Activated T-cell treated with anti-CD3 and anti-CD28 coated beads for 1 hour (primary cell): ENCODE results near the gene UBE2E2.

ENCODE experiments used
- DNase-seq: peaks from one replicate; pipeline ENCODE4 v3.0.0-alpha.2; 2020; ENCODE audit warnings: low read depth

UBE2E2 gene

DNA sequence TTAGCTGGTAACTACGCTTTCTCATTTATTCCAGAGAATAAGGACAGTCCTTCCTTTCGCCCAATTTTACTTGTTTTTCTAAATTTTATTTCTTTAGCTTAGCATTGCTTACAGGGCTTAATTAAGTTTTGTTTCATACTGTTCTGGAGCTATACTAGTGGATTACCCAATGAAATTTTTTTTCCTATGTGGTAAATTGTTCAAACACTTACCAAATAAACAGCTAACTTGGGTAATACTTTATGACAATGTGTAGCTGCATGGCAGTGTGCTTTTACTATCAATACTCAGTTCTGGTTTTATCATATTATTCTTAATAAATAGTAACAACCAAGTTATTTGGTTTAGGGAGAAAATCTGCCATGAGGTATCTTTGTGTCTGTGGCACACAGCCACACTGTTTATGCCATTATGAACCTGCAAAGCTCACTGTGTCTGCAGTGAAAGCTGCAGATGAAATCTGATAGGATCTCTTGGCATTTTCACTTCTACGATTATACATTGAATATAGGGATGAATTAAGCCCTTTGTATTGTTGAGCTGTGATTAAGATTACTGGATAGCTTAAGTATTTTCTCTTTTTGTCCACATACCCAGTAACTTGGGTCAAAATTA is 37.2 kb downstream of the UBE2E2 start:
- DNase-seq, result no peak

- no peak for DNase-seq
These were observed 38.1 kb downstream of the UBE2E2 start for GRCh38 chr3:23241256-23241655.

DNA sequence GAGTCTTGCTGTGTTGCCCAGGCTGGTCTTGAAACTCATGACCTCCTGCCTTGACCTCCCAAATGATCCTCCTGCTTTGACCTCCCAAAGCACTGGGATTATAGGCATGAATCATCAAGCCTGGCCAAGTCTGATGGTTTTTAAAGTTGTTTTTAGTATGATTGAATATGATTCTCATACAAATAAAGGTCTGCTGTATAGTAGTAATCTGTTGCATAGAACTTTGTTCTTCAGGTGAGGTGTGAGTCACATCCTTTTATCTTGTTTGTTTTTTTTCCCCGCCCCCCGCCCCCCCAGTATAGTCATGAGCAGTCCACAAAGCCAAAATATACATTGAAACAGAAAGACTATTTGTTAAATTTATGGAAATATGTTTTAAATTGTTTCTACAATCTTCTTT is 39.0 kb downstream of the UBE2E2 start:
- DNase-seq, result no peak

DNA sequence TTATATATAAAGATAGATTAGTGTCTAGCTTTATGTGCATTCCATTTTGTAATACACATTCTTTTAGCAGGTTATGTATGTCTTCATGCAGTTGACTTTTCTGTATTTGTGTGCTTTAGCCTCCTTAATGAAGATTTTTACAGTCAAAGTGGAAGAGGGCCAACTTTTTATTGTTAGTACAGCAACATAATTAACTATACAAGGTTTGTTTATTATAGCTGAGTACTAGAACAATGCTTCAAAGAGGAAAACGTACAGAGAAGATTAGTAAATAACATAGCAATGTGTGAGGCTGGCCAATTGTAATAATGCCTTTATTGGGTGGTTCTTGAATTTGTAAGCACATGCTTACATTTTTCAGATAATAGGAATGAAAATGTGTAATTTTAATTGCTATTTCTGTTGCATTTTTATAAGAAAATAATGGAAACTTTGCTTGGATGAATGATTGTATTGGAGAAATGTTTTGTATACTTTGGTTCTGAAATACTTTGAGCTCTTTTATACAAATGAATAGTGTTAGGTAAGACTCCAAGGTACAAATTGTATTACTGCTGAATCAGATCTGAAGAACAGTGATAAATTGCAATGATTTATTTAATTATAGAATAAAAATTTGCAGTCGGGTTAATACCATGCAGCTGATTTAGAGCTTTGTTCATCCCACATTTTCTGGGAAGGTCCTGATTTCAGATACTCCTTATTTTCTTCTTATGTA is 41.4 kb downstream of the UBE2E2 start:
- no peak for DNase-seq

GRCh38 chr3:23246651-23247050 is 43.5 kb downstream of the UBE2E2 start:
- no peak for DNase-seq

- DNase-seq, result no peak
These were observed 45.5 kb downstream of the UBE2E2 start for GRCh38 chr3:23248594-23249131.

- DNase-seq, result no peak
These were observed 46.8 kb downstream of the UBE2E2 start for GRCh38 chr3:23249961-23250360.

- DNase-seq, result no peak
These were observed 49.0 kb downstream of the UBE2E2 start for GRCh38 chr3:23252122-23252521.

DNA sequence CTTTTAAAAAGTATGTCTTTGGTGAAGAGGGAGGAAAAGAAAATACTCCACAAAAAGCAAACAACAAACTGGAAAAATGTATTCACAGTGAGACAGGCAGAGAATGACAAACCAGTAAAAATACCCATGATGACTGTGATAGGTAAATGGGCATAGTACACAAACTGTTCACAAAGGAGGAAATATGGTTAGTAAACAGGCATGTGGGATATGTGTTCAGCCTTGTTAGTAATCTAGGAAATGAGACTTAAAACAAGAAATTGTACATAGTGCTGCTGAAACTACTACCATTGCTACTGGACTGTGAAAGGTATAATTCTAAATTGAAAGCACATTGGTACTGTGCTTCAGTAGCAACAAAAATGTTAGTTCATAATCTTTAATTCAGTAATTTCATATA is 50.1 kb downstream of the UBE2E2 start:
- no peak for DNase-seq

DNA sequence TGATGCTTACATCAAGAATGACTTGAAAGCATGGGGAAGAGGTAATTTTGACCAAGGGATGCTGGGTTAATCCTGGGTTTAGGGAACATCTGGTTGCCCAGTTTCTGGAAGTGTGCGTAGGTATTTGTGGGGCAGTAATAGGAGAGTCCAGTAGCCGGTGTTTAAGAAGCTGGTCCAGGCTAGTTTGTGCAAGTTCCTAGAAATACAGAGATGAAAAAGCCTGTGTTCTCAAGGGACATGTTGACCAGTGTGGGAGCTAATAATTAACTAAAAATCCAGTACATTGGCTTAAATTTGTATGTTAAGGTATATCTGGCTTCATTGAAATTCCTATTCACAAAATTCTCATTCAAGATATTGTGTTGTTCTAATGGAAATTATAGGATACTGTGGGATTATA is 51.2 kb downstream of the UBE2E2 start:
- no peak for DNase-seq

DNA sequence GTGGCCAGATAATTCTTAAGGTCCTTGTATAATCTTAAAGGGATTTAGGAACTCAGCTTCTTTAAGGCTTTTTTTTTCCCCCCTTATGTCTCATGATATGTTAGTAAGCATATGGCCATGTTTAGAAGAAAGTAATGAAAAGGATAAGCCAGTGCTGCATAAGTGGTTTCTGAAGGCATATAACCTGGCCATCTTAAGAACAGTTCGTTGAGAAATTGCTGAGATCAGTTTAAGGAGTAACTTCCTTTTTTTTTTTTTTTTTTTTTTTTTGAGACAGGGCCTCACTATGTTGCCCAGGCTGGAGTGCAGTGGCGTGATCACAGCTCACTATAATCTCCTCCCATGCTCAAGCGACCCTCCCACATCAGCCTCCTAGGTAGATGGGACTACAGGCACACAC is 51.7 kb downstream of the UBE2E2 start:
- no peak for DNase-seq

GRCh38 chr3:23256741-23257435 is 53.8 kb downstream of the UBE2E2 start:
- no peak for DNase-seq

GRCh38 chr3:23258110-23258509 is 55.0 kb downstream of the UBE2E2 start:
- DNase-seq, result no peak

- DNase-seq, result no peak
These were observed 56.4 kb downstream of the UBE2E2 start for GRCh38 chr3:23259515-23259914.

DNA sequence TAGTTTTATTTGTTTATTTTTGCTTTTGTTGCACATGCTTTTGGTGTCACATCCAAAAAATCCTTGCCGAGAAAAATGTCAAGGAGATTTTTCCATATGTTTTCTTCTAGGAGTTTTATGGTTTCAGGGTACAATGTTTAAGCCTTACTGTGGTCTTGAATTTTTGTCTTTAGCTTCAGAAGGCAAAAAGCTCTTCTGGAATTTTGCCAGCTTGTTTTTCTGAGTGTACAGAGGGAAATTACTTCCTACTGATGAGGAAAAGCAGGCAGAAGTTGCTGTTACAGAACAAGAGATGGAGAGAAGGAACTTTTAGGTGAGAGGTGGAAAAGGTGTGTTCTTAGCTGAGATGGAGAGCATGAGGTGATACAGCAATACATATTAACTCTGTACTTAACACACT is 59.6 kb downstream of the UBE2E2 start:
- no peak for DNase-seq

DNA sequence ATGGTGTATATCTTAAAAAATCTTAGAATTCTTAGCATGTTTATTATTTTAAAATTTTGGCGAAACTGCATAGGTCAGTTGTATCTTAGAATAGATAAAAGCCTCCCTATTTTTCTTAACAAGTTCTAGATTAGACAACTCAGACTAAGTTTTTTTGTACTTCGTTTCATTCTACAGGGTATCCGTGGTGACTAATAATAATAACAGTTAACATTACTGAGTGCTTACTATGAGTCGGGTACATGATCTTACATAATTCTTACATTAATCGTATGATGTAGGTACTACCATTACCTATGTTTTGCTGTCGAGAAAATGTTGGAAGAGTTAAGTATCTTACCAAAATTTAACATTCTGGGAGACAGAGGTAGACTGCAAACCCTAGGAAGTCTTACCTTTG is 60.7 kb downstream of the UBE2E2 start:
- no peak for DNase-seq

GRCh38 chr3:23264413-23264812 is 61.3 kb downstream of the UBE2E2 start:
- no peak for DNase-seq

- no peak for DNase-seq
These were observed 67.3 kb downstream of the UBE2E2 start for GRCh38 chr3:23270423-23270822.

DNA sequence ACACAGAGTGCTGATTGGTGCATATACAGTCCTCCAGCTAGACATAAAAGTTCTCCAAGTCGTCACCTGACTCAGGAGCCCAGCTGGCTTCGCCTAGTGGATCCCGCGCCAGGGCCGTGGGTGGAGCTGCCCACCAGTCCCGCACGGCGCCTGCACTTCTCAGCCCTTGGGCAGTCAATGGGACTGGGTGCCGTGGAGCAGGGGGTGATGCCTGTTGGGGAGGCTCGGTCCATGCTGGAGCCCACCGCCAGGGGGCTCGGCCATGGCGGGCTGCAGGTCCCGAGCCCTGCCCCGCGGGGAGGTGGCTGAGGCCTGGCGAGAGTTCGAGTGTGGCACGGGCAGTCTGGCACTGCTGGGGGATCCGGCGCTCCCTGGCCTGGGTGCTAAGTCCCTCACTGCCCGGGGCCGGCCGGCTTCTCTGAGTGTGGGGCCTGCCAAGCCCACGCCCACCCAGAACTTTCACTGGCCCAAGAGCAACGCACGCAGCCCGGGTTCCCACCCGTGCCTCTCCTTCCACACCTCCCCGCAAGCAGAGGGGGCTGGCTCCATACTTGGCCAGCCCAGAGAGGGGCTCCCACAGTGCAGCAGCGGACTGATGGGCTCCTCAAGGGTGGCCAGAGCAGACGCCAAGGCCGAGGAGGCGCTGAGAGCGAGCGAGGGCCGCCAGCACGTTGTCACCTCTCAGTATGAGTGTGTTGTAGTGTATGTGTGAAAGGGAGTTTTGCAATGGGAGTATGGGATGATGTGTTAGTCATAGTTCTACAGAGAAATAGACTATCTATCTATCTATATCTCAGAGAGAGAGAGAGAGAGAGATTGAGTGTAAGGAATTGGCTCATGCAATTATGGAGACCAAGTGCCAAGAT is 69.0 kb downstream of the UBE2E2 start:
- no peak for DNase-seq

- no peak for DNase-seq
These were observed 69.7 kb downstream of the UBE2E2 start for GRCh38 chr3:23272820-23273219.

- no peak for DNase-seq
These were observed 71.9 kb downstream of the UBE2E2 start for GRCh38 chr3:23275061-23275460.

DNA sequence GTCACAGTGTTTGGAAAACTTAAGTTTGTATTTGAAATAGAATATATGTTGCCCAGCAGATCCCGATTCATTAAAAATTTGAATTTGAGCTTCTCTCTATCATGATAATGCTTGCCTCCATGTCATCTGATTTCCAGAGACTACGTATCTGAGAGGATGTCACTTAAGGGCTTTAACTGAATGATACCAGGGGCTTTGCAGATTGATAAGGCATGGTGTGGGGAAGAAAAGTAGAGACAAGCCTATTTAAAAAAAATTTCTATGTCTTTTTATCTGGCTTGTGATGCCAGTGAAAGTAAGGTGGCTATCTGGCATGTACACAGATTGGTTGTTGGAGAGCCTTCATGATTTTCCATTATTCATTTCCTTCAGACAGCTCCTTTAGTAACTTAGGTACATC is 72.7 kb downstream of the UBE2E2 start:
- no peak for DNase-seq
